GM12878 (cell line): Measurements from ENCODE around the gene GEMIN5. TPM values are rescaled to one million over a fixed set of nuclear protein-coding genes. Genes with fewer than 3 reads are reported as not detected.

Source experiments
- ATAC-seq: fragments of 200-7000 bp; cut with Tn5 transposase; 3 replicates; pipeline ENCODE4 v1.9.1; 2020; ENCODE audit warnings: mild to moderate bottlenecking, moderate library complexity
- BruUV-seq: library from RNA; stranded (reverse); fragments of 400-500 nt; replicated peaks from 2 replicates; lab custom pipeline; 2021; lab: Mats Ljungman, UMichigan
- CTCF ChIA-PET: fragments of 300-600 bp; sonication (Branson Sonifier 250); formaldehyde crosslinking; extraction: SDS; loops from one replicate; lab custom pipeline; 2021; ENCODE audit warnings: inconsistent platforms; lab: Yijun Ruan, JAX
- POLR2A ChIA-PET: fragments of 350-600 bp; formaldehyde crosslinking; extraction: SDS; loops from one replicate; lab custom pipeline; 2021; ENCODE audit warnings: inconsistent platforms; lab: Charles Lee
- RAD21 ChIA-PET: fragments of 300-600 bp; sonication (Branson Sonifier 250); formaldehyde crosslinking; loops from one replicate; lab custom pipeline; 2023; ENCODE audit warnings: antibody characterized with exemption; ENCODE audit not compliant: unreplicated experiment; lab: Charles Lee
- SMC1A ChIA-PET: fragments of 300-600 bp; sonication (Branson Sonifier 250); formaldehyde crosslinking; loops from one replicate; lab custom pipeline; 2023; ENCODE audit not compliant: unreplicated experiment, uncharacterized antibody; lab: Charles Lee
- DNase-seq: peaks from one replicate; pipeline ENCODE4 v3.0.0-alpha.2; 2011; ENCODE audit warnings: low read depth, low spot score
- FAIRE-seq: peaks from 3 replicates; lab custom pipeline; 2011; peaks lifted over from hg19 to GRCh38; lab: Jason Lieb, UNC
- H2AFZ ChIP-seq: 2 replicates; pipeline ENCODE4 v1.6.0; 2011; ENCODE audit warnings: low read depth, low read length, control low read depth; ENCODE audit not compliant: control insufficient read depth
- H3K27ac ChIP-seq: 2 replicates; pipeline ENCODE4 v1.5.1; 2011; ENCODE audit warnings: control low read depth; ENCODE audit not compliant: control insufficient read depth, insufficient read depth
- H3K27me3 ChIP-seq, 2 experiments: replicated peaks in 1 of 2; 2 replicates each; pipeline versions ENCODE4 v1.6.0 to v1.6.1; 2011; ENCODE audit warnings: low read length in 1 of 2; ENCODE audit not compliant: control insufficient read depth in 2 of 2, insufficient read depth in 2 of 2
- H3K36me3 ChIP-seq, 2 experiments: 2 replicates each; pipeline ENCODE4 v1.5.1; 2011; ENCODE audit warnings: low read length in 1 of 2; ENCODE audit not compliant: control insufficient read depth in 2 of 2, insufficient read depth in 2 of 2
- H3K4me1 ChIP-seq: 2 replicates; pipeline ENCODE4 v1.6.1; 2011; ENCODE audit warnings: mild to moderate bottlenecking, low read length, moderate library complexity, mixed read lengths; ENCODE audit not compliant: control insufficient read depth, insufficient read depth
- H3K4me2 ChIP-seq: 2 replicates; pipeline ENCODE4 v1.6.0; 2011; ENCODE audit warnings: control low read depth; ENCODE audit not compliant: control insufficient read depth, insufficient read depth
- H3K4me3 ChIP-seq: fragments of 200-600 bp; sonication (generic); 2 replicates; pipeline ENCODE4 v1.5.1; 2016
- H3K79me2 ChIP-seq: 2 replicates; pipeline ENCODE4 v1.6.0; 2011; ENCODE audit warnings: low read length; ENCODE audit not compliant: control insufficient read depth, insufficient read depth
- H3K9ac ChIP-seq: 2 replicates; pipeline ENCODE4 v1.8.0; 2011; ENCODE audit warnings: low read length, control low read depth, mixed read lengths; ENCODE audit not compliant: control insufficient read depth, insufficient read depth
- H3K9me3 ChIP-seq: replicated peaks from 3 replicates; pipeline ENCODE4 v1.5.1; 2011; ENCODE audit warnings: mild to moderate bottlenecking, low read length; ENCODE audit not compliant: control insufficient read depth, insufficient read depth
- H4K20me1 ChIP-seq: 2 replicates; pipeline ENCODE4 v1.6.0; 2011; ENCODE audit not compliant: control insufficient read depth, insufficient read depth
- ATF3 ChIP-seq: IDR thresholded peaks from 2 replicates; pipeline ENCODE4 v1.6.1; 2011; ENCODE audit warnings: low read depth, mild to moderate bottlenecking, low read length, moderate library complexity, borderline replicate concordance; ENCODE audit errors: extremely low read depth
- BCL3 ChIP-seq: IDR thresholded peaks from 2 replicates; pipeline ENCODE4 v1.6.1; 2011; ENCODE audit warnings: borderline replicate concordance, low read depth, mild to moderate bottlenecking, moderate library complexity, low read length; ENCODE audit not compliant: insufficient read depth, poor library complexity, severe bottlenecking
- BMI1 ChIP-seq: fragments of 450-650 bp; IDR thresholded peaks from 2 replicates; pipeline ENCODE4 v1.6.1; 2016; ENCODE audit warnings: mild to moderate bottlenecking, moderate library complexity, borderline replicate concordance
- BRCA1 ChIP-seq: IDR thresholded peaks from 2 replicates; pipeline ENCODE4 v1.6.1; 2011; ENCODE audit warnings: low read depth, low read length, improper control_type of control experiment
- CEBPZ ChIP-seq: fragments of 150-350 bp; IDR thresholded peaks from 2 replicates; pipeline ENCODE4 v1.6.1; 2016; ENCODE audit warnings: low read depth, low read length
- CHD4 ChIP-seq: fragments of 200-600 bp; sonication (generic); IDR thresholded peaks from 2 replicates; pipeline ENCODE4 v1.6.1; 2016; ENCODE audit warnings: mild to moderate bottlenecking
- E4F1 ChIP-seq: fragments of 450-650 bp; IDR thresholded peaks from 2 replicates; pipeline ENCODE4 v1.6.1; 2018; ENCODE audit warnings: borderline replicate concordance, mild to moderate bottlenecking; ENCODE audit not compliant: partially characterized antibody
- IRF4 ChIP-seq: IDR thresholded peaks from 2 replicates; pipeline ENCODE4 v1.6.1; 2011; ENCODE audit warnings: low read depth, low read length
- MLLT1 ChIP-seq: fragments of 450-650 bp; IDR thresholded peaks from 2 replicates; pipeline ENCODE4 v1.6.1; 2016; ENCODE audit warnings: mild to moderate bottlenecking
- SKIL ChIP-seq: fragments of 450-650 bp; IDR thresholded peaks from 2 replicates; pipeline ENCODE4 v1.6.1; 2017; ENCODE audit warnings: mild to moderate bottlenecking, low read depth, inconsistent platforms; ENCODE audit not compliant: poor library complexity, severe bottlenecking
- TCF3 ChIP-seq: IDR thresholded peaks from 2 replicates; pipeline ENCODE4 v1.6.1; 2012; ENCODE audit warnings: low read depth, mild to moderate bottlenecking, low read length, borderline replicate concordance; ENCODE audit not compliant: insufficient read depth
- ZNF207 ChIP-seq: fragments of 450-650 bp; IDR thresholded peaks from 2 replicates; pipeline ENCODE4 v1.6.1; 2014; ENCODE audit warnings: antibody characterized with exemption, mild to moderate bottlenecking, borderline replicate concordance
- WGBS: methylation state at CpG from one replicate; pipeline ENCODE4 v1.1.6; 2016; ENCODE audit warnings: low lambda C conversion rate; ENCODE audit not compliant: insufficient replicate concordance, insufficient coverage; ENCODE audit errors: missing lambda C conversion rate; 5-methylcytosine and 5-hydroxymethylcytosine counted together
- in situ Hi-C: fragments of 300-500 bp; cut with MboI; formaldehyde crosslinking; loops from 9 replicates; pipeline ENCODE4 v1.14.3; 2018; ENCODE audit warnings: mixed read lengths
- intact Hi-C: fragments of 100-400 bp; cut with micrococcal nuclease; formaldehyde crosslinking; loops from one replicate; pipeline ENCODE4 v1.14.2; 2022; ENCODE audit not compliant: unreplicated experiment
- polyA plus RNA-seq, 11 experiments: library from polyadenylated mRNA; depleted of rRNA in 4 of 11; unstranded in 6 of 11; stranded (reverse) in 5 of 11; fragments of >200 nt; fragmentation: Nextera tagmentation in 4 of 11; fragmentation: Illumina TruSeq in 1 of 11; extraction: Ambion mirVana in 4 of 11; extraction: Trizol in 1 of 11; gene quantifications; 1 replicate in 1 of 11; 2 replicates in 10 of 11; pipeline versions ENCODE4 v1.2.1 to v1.2.3, GENCODE V29; 2011 to 2016; ENCODE audit warnings: inconsistent platforms in 2 of 11, missing spikeins in 2 of 11, low read depth in 1 of 11
- total RNA-seq, 4 experiments: library from RNA; depleted of rRNA in 3 of 4; stranded (reverse); fragments of >200 nt in 3 of 4; fragmentation: Illumina TruSeq in 1 of 4; extraction: Trizol in 1 of 4; gene quantifications; 2 replicates each; pipeline versions ENCODE4 v1.2.1 to v1.2.3, GENCODE V29; 2013 to 2021

GEMIN5 gene
- total and polyA plus RNA-seq, 10 of the 15 experiments (the other 5 are each of a cell fraction or from before 2014, with no cell fraction given) = 6.3 to 29.8 (median 23.3) TPM

GRCh38 chr5:154940375-154940771 is 2.4 kb upstream of the GEMIN5 start:
- SMC1A ChIA-PET = no interaction called here
- CTCF ChIA-PET = no interaction called here
- RAD21 ChIA-PET = no interaction called here
- Histone ChIP-seq H3K4me3 (peak overlapping the region; percentile 90; the same call in 1 of the 2 replicates), H3K27me3 (no peaks in the 10 kb centered on the region), H2AFZ (peak overlapping the region; percentile 81), H3K36me3 (peaks cover 0 to 5% of the 10 kb centered on the region in 2 experiments; a peak in 1 of 4 replicates), H4K20me1 (no peaks in the 10 kb centered on the region), H3K79me2 (peaks cover 51% of the 10 kb centered on the region), H3K9me3 (no peaks in the 10 kb centered on the region; the same call in 2 of the 3 replicates), H3K9ac (peak overlapping the region; percentile 78), H3K27ac (peak overlapping the region; percentile 81), H3K4me2 (peak overlapping the region; percentile 58), H3K4me1 (peaks cover 6% of the 10 kb centered on the region)
- intact Hi-C loops = no loop called here
- FAIRE-seq (no peak), ATAC-seq (no peak), DNase-seq (no peak)
- no TSS peak for BruUV-seq
- POLR2A ChIA-PET = no interaction called here
- WGBS = 79% methylated on average over 9 of the region's 9 CpGs
- in situ Hi-C loops = no loop called here
- TF ChIP-seq ZNF207 (no peak), ATF3 (no peak), TCF3 (no peak), BMI1 (no peak), MLLT1 (no peak), IRF4 (no peak), CHD4 (no peak), CEBPZ (no peak), SKIL (no peak), BRCA1 (no peak), E4F1 (no peak), BCL3 (no peak)
